ENCODE results near the gene TMEM59L.

DNA sequence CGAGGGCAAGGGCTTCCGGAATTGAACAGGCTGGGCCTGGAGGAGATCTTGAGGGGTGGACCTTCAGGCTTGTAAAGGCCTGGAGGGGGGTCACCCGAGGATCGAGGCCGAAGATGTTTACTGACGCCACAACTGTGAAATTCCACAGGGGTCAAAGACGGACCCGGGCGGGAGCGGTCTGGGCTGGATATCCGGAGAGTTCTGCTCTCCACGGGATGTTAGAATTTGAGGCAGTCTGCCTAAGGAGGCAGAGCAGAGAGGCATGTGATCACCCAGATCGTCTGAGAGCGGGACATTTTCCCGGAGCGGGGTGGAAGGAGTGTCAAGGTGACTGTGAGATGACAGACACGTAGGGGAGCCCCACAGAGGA, 37.3 kb downstream of the TMEM59L start:
- TF ChIP-seq, protein P1, sequence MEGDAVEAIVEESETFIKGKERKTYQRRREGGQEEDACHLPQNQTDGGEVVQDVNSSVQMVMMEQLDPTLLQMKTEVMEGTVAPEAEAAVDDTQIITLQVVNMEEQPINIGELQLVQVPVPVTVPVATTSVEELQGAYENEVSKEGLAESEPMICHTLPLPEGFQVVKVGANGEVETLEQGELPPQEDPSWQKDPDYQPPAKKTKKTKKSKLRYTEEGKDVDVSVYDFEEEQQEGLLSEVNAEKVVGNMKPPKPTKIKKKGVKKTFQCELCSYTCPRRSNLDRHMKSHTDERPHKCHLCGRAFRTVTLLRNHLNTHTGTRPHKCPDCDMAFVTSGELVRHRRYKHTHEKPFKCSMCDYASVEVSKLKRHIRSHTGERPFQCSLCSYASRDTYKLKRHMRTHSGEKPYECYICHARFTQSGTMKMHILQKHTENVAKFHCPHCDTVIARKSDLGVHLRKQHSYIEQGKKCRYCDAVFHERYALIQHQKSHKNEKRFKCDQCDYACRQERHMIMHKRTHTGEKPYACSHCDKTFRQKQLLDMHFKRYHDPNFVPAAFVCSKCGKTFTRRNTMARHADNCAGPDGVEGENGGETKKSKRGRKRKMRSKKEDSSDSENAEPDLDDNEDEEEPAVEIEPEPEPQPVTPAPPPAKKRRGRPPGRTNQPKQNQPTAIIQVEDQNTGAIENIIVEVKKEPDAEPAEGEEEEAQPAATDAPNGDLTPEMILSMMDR (IDR thresholded peaks at IDR 0.05) = no peak
- no peak for TF ChIP-seq EP300 (IDR thresholded peaks at IDR 0.05)
